SK-N-SH treated with all-trans-retinoic acid at 6 μM for 48 hours (cell line): ENCODE results near the gene FUT1.

ENCODE experiments used
- ATAC-seq: fragments of 200-7000 bp; cut with Tn5 transposase; 3 replicates; pipeline ENCODE4 v1.9.1; 2020; ENCODE audit warnings: mild to moderate bottlenecking, moderate library complexity
- ARNTL ChIP-seq: fragments of 450-650 bp; formaldehyde crosslinking; IDR thresholded peaks from 2 replicates; pipeline ENCODE4 v1.5.0; 2020; ENCODE audit warnings: low read depth, mild to moderate bottlenecking, moderate library complexity, borderline replicate concordance
- BACH2 ChIP-seq: fragments of 250-450 bp; sonication (Bioruptor Pico); IDR thresholded peaks from 2 replicates; pipeline ENCODE4 v1.9.0; 2021; ENCODE audit warnings: mild to moderate bottlenecking, borderline replicate concordance
- CSDC2 ChIP-seq: fragments of 250-450 bp; sonication (Bioruptor Pico); IDR thresholded peaks from 2 replicates; pipeline ENCODE4 v1.5.0; 2020; ENCODE audit warnings: mild to moderate bottlenecking, moderate library complexity
- ESRRG ChIP-seq: fragments of 250-450 bp; sonication (Bioruptor Pico); IDR thresholded peaks from 2 replicates; pipeline ENCODE4 v1.6.1; 2021; ENCODE audit warnings: mild to moderate bottlenecking
- GLIS3 ChIP-seq: fragments of 250-450 bp; sonication (Bioruptor Pico); IDR thresholded peaks from 2 replicates; pipeline ENCODE4 v1.5.0; 2020; ENCODE audit warnings: mild to moderate bottlenecking, moderate library complexity
- ISL1 ChIP-seq: fragments of 250-450 bp; sonication (Bioruptor Pico); IDR thresholded peaks from 2 replicates; pipeline ENCODE4 v2.1.2; 2022; ENCODE audit warnings: mild to moderate bottlenecking, moderate library complexity
- PPARA ChIP-seq: fragments of 250-450 bp; sonication (Bioruptor Pico); IDR thresholded peaks from 2 replicates; pipeline ENCODE4 v1.5.0; 2020; ENCODE audit warnings: mild to moderate bottlenecking, borderline replicate concordance
- RARB ChIP-seq: fragments of 250-450 bp; sonication (Bioruptor Pico); IDR thresholded peaks from 2 replicates; pipeline ENCODE4 v1.8.0; 2021; ENCODE audit warnings: mild to moderate bottlenecking, moderate library complexity
- SNAI2 ChIP-seq: fragments of 250-450 bp; sonication (Bioruptor Pico); IDR thresholded peaks from 2 replicates; pipeline ENCODE4 v1.5.0; 2020; ENCODE audit warnings: mild to moderate bottlenecking, moderate library complexity
- TCF4 ChIP-seq: fragments of 250-450 bp; sonication (Bioruptor Pico); IDR thresholded peaks from 2 replicates; pipeline ENCODE4 v1.8.0; 2021; ENCODE audit warnings: mild to moderate bottlenecking, moderate library complexity, borderline replicate concordance
- TOX ChIP-seq: fragments of 250-450 bp; sonication (Bioruptor Pico); IDR thresholded peaks from 2 replicates; pipeline ENCODE4 v1.8.0; 2021; ENCODE audit warnings: mild to moderate bottlenecking, moderate library complexity, borderline replicate concordance
- ZC3H10 ChIP-seq: fragments of 250-450 bp; sonication (Bioruptor Pico); IDR thresholded peaks from 2 replicates; pipeline ENCODE4 v1.5.1; 2021; ENCODE audit warnings: mild to moderate bottlenecking, moderate library complexity
- ZFP3 ChIP-seq: fragments of 250-450 bp; sonication (Bioruptor Pico); IDR thresholded peaks from 2 replicates; pipeline ENCODE4 v1.5.0; 2020; ENCODE audit warnings: mild to moderate bottlenecking, moderate library complexity
- ZFP30 ChIP-seq: fragments of 450-650 bp; formaldehyde crosslinking; IDR thresholded peaks from 2 replicates; pipeline ENCODE4 v1.5.0; 2022; ENCODE audit warnings: mild to moderate bottlenecking, moderate library complexity
- ZNF565 ChIP-seq: fragments of 450-650 bp; formaldehyde crosslinking; conservative IDR thresholded peaks from 2 replicates; pipeline ENCODE4 v1.5.0; 2020; ENCODE audit warnings: low read depth, mild to moderate bottlenecking, moderate library complexity
- ZNF70 ChIP-seq: fragments of 450-650 bp; formaldehyde crosslinking; IDR thresholded peaks from 2 replicates; pipeline ENCODE4 v1.5.0; 2020; ENCODE audit warnings: mild to moderate bottlenecking, moderate library complexity
- ZNF8 ChIP-seq: fragments of 450-650 bp; formaldehyde crosslinking; IDR thresholded peaks from 2 replicates; pipeline ENCODE4 v1.5.0; 2020; ENCODE audit warnings: mild to moderate bottlenecking, moderate library complexity
- TF ChIP-seq, protein P1 (sequence below): fragments of 250-450 bp; sonication (Bioruptor Pico); IDR thresholded peaks from 2 replicates; pipeline ENCODE4 v1.5.1; 2020; ENCODE audit warnings: low read depth, mild to moderate bottlenecking, moderate library complexity
- TF ChIP-seq, protein P2 (sequence below): fragments of 250-450 bp; sonication (Bioruptor Pico); IDR thresholded peaks from 2 replicates; pipeline ENCODE4 v1.8.0; 2020; ENCODE audit warnings: mild to moderate bottlenecking, moderate library complexity, borderline replicate concordance
- TF ChIP-seq, protein P3 (sequence below): fragments of 250-450 bp; sonication (Bioruptor Pico); IDR thresholded peaks from 2 replicates; pipeline ENCODE4 v1.5.1; 2021; ENCODE audit warnings: mild to moderate bottlenecking, moderate library complexity
- TF ChIP-seq, protein P4 (sequence below): fragments of 250-450 bp; sonication (Bioruptor Pico); IDR thresholded peaks from 2 replicates; pipeline ENCODE4 v1.8.0; 2021; ENCODE audit warnings: low read depth, mild to moderate bottlenecking, moderate library complexity, borderline replicate concordance
- TF ChIP-seq, protein P5 (sequence below): fragments of 250-450 bp; sonication (Bioruptor Pico); IDR thresholded peaks from 2 replicates; pipeline ENCODE4 v1.5.0; 2020; ENCODE audit warnings: mild to moderate bottlenecking, moderate library complexity

FUT1 gene

DNA sequence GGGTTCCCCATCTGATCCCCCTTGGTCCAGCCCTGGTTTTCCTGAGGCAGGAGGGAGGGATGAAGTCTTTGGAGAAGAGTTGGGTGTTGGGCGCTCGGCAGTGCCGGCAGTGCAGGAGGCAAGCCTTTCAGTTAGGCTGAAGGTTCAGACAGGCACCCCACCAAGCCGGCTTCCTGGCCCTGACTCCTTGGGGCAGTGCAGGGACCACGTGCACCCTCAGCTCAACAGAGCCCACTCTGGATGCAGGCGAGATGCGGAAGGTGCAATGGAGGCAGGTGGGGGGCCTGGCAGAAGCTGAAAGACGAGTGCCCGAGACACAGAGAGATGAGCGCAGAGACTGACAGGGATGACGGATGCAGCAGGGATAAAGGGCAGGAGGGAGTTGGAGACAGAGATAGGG lies 44.0 kb downstream of the FUT1 start:
- TF ChIP-seq TCF4 (no peak), ZNF8 (CRISPR knock-in tag) (no peak), BACH2 (CRISPR knock-in tag) (no peak), TOX (CRISPR knock-in tag) (no peak), ESRRG (no peak), CSDC2 (CRISPR knock-in tag) (no peak), ZFP30 (CRISPR knock-in tag) (no peak), SNAI2 (no peak), ARNTL (CRISPR knock-in tag) (no peak), ZFP3 (CRISPR knock-in tag) (no peak), GLIS3 (CRISPR knock-in tag) (no peak), ZC3H10 (CRISPR knock-in tag) (no peak), PPARA (CRISPR knock-in tag) (no peak), ZNF70 (CRISPR knock-in tag) (no peak), ISL1 (CRISPR knock-in tag) (no peak)
- TF ChIP-seq, protein P1, sequence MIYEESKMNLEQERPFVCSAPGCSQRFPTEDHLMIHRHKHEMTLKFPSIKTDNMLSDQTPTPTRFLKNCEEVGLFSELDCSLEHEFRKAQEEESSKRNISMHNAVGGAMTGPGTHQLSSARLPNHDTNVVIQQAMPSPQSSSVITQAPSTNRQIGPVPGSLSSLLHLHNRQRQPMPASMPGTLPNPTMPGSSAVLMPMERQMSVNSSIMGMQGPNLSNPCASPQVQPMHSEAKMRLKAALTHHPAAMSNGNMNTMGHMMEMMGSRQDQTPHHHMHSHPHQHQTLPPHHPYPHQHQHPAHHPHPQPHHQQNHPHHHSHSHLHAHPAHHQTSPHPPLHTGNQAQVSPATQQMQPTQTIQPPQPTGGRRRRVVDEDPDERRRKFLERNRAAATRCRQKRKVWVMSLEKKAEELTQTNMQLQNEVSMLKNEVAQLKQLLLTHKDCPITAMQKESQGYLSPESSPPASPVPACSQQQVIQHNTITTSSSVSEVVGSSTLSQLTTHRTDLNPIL (CRISPR knock-in tag): no peak
- TF ChIP-seq, protein P2, sequence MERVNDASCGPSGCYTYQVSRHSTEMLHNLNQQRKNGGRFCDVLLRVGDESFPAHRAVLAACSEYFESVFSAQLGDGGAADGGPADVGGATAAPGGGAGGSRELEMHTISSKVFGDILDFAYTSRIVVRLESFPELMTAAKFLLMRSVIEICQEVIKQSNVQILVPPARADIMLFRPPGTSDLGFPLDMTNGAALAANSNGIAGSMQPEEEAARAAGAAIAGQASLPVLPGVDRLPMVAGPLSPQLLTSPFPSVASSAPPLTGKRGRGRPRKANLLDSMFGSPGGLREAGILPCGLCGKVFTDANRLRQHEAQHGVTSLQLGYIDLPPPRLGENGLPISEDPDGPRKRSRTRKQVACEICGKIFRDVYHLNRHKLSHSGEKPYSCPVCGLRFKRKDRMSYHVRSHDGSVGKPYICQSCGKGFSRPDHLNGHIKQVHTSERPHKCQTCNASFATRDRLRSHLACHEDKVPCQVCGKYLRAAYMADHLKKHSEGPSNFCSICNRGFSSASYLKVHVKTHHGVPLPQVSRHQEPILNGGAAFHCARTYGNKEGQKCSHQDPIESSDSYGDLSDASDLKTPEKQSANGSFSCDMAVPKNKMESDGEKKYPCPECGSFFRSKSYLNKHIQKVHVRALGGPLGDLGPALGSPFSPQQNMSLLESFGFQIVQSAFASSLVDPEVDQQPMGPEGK: no peak
- TF ChIP-seq, protein P3, sequence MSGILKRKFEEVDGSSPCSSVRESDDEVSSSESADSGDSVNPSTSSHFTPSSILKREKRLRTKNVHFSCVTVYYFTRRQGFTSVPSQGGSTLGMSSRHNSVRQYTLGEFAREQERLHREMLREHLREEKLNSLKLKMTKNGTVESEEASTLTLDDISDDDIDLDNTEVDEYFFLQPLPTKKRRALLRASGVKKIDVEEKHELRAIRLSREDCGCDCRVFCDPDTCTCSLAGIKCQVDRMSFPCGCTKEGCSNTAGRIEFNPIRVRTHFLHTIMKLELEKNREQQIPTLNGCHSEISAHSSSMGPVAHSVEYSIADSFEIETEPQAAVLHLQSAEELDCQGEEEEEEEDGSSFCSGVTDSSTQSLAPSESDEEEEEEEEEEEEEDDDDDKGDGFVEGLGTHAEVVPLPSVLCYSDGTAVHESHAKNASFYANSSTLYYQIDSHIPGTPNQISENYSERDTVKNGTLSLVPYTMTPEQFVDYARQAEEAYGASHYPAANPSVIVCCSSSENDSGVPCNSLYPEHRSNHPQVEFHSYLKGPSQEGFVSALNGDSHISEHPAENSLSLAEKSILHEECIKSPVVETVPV (CRISPR knock-in tag): no peak
- TF ChIP-seq, protein P4, sequence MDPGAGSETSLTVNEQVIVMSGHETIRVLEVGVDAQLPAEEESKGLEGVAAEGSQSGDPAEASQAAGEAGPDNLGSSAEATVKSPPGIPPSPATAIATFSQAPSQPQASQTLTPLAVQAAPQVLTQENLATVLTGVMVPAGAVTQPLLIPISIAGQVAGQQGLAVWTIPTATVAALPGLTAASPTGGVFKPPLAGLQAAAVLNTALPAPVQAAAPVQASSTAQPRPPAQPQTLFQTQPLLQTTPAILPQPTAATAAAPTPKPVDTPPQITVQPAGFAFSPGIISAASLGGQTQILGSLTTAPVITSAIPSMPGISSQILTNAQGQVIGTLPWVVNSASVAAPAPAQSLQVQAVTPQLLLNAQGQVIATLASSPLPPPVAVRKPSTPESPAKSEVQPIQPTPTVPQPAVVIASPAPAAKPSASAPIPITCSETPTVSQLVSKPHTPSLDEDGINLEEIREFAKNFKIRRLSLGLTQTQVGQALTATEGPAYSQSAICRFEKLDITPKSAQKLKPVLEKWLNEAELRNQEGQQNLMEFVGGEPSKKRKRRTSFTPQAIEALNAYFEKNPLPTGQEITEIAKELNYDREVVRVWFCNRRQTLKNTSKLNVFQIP (CRISPR knock-in tag): no peak
- TF ChIP-seq, protein P5, sequence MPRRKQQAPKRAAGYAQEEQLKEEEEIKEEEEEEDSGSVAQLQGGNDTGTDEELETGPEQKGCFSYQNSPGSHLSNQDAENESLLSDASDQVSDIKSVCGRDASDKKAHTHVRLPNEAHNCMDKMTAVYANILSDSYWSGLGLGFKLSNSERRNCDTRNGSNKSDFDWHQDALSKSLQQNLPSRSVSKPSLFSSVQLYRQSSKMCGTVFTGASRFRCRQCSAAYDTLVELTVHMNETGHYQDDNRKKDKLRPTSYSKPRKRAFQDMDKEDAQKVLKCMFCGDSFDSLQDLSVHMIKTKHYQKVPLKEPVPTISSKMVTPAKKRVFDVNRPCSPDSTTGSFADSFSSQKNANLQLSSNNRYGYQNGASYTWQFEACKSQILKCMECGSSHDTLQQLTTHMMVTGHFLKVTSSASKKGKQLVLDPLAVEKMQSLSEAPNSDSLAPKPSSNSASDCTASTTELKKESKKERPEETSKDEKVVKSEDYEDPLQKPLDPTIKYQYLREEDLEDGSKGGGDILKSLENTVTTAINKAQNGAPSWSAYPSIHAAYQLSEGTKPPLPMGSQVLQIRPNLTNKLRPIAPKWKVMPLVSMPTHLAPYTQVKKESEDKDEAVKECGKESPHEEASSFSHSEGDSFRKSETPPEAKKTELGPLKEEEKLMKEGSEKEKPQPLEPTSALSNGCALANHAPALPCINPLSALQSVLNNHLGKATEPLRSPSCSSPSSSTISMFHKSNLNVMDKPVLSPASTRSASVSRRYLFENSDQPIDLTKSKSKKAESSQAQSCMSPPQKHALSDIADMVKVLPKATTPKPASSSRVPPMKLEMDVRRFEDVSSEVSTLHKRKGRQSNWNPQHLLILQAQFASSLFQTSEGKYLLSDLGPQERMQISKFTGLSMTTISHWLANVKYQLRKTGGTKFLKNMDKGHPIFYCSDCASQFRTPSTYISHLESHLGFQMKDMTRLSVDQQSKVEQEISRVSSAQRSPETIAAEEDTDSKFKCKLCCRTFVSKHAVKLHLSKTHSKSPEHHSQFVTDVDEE: no peak
- TF ChIP-seq, all 23 proteins: peak for 0
- no peak for ATAC-seq

DNA sequence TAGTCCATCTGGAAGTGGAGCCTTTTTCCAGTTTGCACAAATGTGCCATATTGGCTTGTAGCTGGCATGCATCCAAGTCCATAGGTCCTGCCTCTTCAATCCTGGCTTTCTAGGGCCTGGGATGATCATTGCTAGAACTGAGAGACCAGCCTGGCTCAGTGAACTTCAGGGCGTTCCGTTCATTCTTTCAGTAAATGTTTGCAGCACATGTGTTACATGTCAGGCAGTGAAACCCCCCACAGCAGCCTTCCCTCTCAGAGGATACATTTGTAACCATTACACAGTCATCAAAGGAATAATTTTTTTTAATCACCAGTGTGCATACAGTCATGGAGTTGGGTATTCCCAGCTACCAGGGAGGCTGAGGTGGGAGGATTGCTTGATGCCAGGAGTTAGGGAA lies 47.0 kb downstream of the FUT1 start:
- TF ChIP-seq ZC3H10 (CRISPR knock-in tag): no peak
- no peak for TF ChIP-seq ZNF8 (CRISPR knock-in tag)
- TF ChIP-seq, protein P2: no peak
- no peak for TF ChIP-seq BACH2 (CRISPR knock-in tag)
- TF ChIP-seq ZFP30 (CRISPR knock-in tag): no peak
- TF ChIP-seq TCF4: no peak
- TF ChIP-seq RARB (CRISPR knock-in tag): no peak
- no peak for TF ChIP-seq ZNF565
- TF ChIP-seq ZFP3 (CRISPR knock-in tag): no peak
- TF ChIP-seq ARNTL (CRISPR knock-in tag): no peak
- TF ChIP-seq ZNF70 (CRISPR knock-in tag): no peak
- TF ChIP-seq PPARA (CRISPR knock-in tag): no peak
- no peak for TF ChIP-seq ISL1 (CRISPR knock-in tag)
- TF ChIP-seq, protein P1 (CRISPR knock-in tag): no peak

More for the DNA sequence above, 47.0 kb downstream of the FUT1 start:
- no peak for ATAC-seq
